Measurements from ENCODE around the gene SPATA2L.
A peak's percentile ranks its signal among the peaks of the same experiment; 100 is the strongest.

SPATA2L gene

GRCh38 chr16:89701425-89702406, at the start of gene SPATA2L:
TSS of gene SPATA2L (minus strand) at chr16:89701705. CDS start at chr16:89701232, 473 bp downstream.
- peak within 1 kb of the TSS; percentile 89 for H3K27ac ChIP-seq
- TF ChIP-seq ZFX (IDR thresholded peaks at IDR 0.05) (no peak), CTCF (conservative IDR thresholded peaks at IDR 0.05) (peak; percentile 55)

- no peak for TF ChIP-seq ZFX (IDR thresholded peaks at IDR 0.05)
- TF ChIP-seq CTCF (conservative IDR thresholded peaks at IDR 0.05), result no peak
- no peak overlapping the region for H3K27ac ChIP-seq
These were observed 48.1 kb upstream of the SPATA2L start for GRCh38 chr16:89749637-89750036.

- TF ChIP-seq CTCF (conservative IDR thresholded peaks at IDR 0.05) (no peak), ZFX (IDR thresholded peaks at IDR 0.05) (no peak)
These were observed 47.4 kb upstream of the SPATA2L start for GRCh38 chr16:89748921-89749320.

GRCh38 chr16:89748076-89748475, 46.6 kb upstream of the SPATA2L start:
- no peak overlapping the region for H3K27ac ChIP-seq
- TF ChIP-seq ZFX (IDR thresholded peaks at IDR 0.05), result no peak
- no peak for TF ChIP-seq CTCF (conservative IDR thresholded peaks at IDR 0.05)

More at GRCh38 chr16:89748921-89749320, 47.4 kb upstream of the SPATA2L start:
- no peak overlapping the region for H3K27ac ChIP-seq

- H3K27ac ChIP-seq, result no peak overlapping the region
- TF ChIP-seq ZFX (IDR thresholded peaks at IDR 0.05) (no peak), CTCF (conservative IDR thresholded peaks at IDR 0.05) (no peak)
These were observed 44.5 kb upstream of the SPATA2L start for GRCh38 chr16:89746043-89746442.

- no peak overlapping the region for H3K27ac ChIP-seq
- TF ChIP-seq CTCF (conservative IDR thresholded peaks at IDR 0.05), result no peak
- TF ChIP-seq ZFX (IDR thresholded peaks at IDR 0.05), result no peak
These were observed 43.3 kb upstream of the SPATA2L start for GRCh38 chr16:89744813-89745212.

- H3K27ac ChIP-seq, result no peak overlapping the region
- TF ChIP-seq ZFX (IDR thresholded peaks at IDR 0.05) (no peak), CTCF (conservative IDR thresholded peaks at IDR 0.05) (no peak)
These were observed 41.4 kb upstream of the SPATA2L start for GRCh38 chr16:89742948-89743347.

Measured in C4-2B (cell line).